Activated naive CD4-positive, alpha-beta T cell treated with anti-CD3 and anti-CD28 coated beads, Interleukin-2, amount 10 ng/mL, durations not matched to agents 7 days and 5 days (primary cell): ENCODE data around the gene HBG1.
"Not testable (repeated sequence)": the region's sequence is repeated elsewhere in the genome, so short reads cannot be mapped to it uniquely, and the experiment has no call there.

ENCODE experiments used
- CTCF ChIA-PET: fragments of 350-600 bp; sonication (Branson Sonifier 250); formaldehyde crosslinking; loops from one replicate; lab custom pipeline; 2021; ENCODE audit warnings: antibody characterized with exemption; lab: Charles Lee
- DNase-seq: peaks from one replicate; pipeline ENCODE4 v3.0.0-alpha.2; 2020
- H3K27ac Mint-ChIP-seq: one replicate; pipeline ENCODE4 v1.8.0; 2021; ENCODE audit warnings: mild to moderate bottlenecking, moderate library complexity, mixed read lengths
- H3K27me3 Mint-ChIP-seq: one replicate; pipeline ENCODE4 v1.8.0; 2021; ENCODE audit warnings: mild to moderate bottlenecking, mixed read lengths
- H3K36me3 Mint-ChIP-seq: one replicate; pipeline ENCODE4 v1.8.0; 2021; ENCODE audit warnings: mixed read lengths
- H3K4me1 Mint-ChIP-seq: one replicate; pipeline ENCODE4 v1.8.0; 2021; ENCODE audit warnings: mixed read lengths
- H3K4me3 Mint-ChIP-seq: one replicate; pipeline ENCODE4 v1.8.0; 2021; ENCODE audit warnings: mild to moderate bottlenecking, moderate library complexity, mixed read lengths
- H3K9me3 Mint-ChIP-seq: one replicate; pipeline ENCODE4 v1.8.0; 2021; ENCODE audit warnings: mixed read lengths

Gene HBG1

DNA sequence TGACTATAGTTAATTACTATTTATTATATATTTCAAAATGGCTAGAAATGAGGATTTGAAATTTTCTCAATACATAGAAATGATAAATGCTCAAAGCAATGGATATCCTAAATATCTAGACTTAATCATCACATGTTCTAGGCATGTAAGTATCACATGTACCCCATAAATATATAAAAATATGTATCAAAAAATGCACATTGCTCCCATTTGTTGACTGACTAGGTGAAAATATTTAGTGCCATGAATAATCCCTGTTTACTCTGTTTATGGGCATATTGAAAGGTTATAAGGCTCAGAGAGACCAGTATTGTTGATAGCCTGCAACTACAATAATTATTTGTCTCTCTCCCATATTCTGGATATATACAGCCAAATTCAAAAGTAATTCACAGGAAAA lies 17.0 kb upstream of the HBG1 start:
- H3K27ac Mint-ChIP-seq = no peak overlapping the region
- H3K4me3 Mint-ChIP-seq = no peak overlapping the region
- no peaks in the 10 kb centered on the region for H3K36me3 Mint-ChIP-seq
- H3K27me3 Mint-ChIP-seq = no peaks in the 10 kb centered on the region
- no peaks in the 10 kb centered on the region for H3K4me1 Mint-ChIP-seq
- H3K9me3 Mint-ChIP-seq = no peaks in the 10 kb centered on the region
- CTCF ChIA-PET = no interaction called here
- no peak for DNase-seq

GRCh38 chr11:5265832-5266231 lies 16.2 kb upstream of the HBG1 start:
- Mint-ChIP-seq H3K27me3 (no peaks in the 10 kb centered on the region), H3K27ac (no peak overlapping the region), H3K4me1 (no peaks in the 10 kb centered on the region), H3K36me3 (no peaks in the 10 kb centered on the region), H3K4me3 (no peak overlapping the region), H3K9me3 (no peaks in the 10 kb centered on the region)
- no peak for DNase-seq
- CTCF ChIA-PET = no interaction called here

DNA sequence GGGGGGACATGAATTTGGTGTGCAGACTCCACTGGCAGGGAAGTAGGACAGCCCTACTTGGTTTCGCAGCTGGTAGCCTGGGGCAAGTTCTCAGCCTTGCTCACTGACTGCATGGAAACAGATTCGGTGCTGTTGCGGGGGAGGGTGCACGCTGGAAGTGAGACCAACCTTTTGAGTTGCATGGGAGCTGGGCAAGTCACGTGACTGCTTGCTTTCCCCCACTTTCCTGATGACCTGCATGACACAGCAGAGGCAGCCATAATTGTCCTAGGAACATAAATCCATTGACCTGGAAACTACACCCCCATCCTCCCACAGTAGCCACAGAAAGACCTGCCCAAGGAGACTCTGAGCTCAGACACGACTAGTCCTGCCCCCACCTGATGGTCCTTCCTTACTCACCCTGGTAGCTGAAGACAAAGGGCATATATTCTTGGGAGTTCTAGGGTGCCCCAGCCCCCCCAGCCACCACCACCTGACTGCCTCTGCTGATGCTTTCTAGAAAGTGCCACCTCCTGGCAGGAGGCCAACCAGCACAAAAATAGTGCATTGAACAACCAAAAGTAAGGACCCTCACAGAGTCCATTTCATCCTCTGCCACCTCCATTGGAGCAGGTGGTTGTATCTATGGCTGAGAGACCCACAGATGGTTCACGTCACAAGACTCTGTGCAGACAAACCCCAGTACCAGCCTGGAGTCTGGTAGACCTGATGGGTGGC lies 9.0 kb upstream of the HBG1 start:
- H3K4me1 Mint-ChIP-seq = no peaks in the 10 kb centered on the region
- no peaks in the 10 kb centered on the region for H3K27me3 Mint-ChIP-seq
- DNase-seq = no peak
- H3K27ac Mint-ChIP-seq = no peak overlapping the region
- no peaks in the 10 kb centered on the region for H3K36me3 Mint-ChIP-seq
- no peaks in the 10 kb centered on the region for H3K9me3 Mint-ChIP-seq
- CTCF ChIA-PET = no interaction called here
- no peak overlapping the region for H3K4me3 Mint-ChIP-seq

DNA sequence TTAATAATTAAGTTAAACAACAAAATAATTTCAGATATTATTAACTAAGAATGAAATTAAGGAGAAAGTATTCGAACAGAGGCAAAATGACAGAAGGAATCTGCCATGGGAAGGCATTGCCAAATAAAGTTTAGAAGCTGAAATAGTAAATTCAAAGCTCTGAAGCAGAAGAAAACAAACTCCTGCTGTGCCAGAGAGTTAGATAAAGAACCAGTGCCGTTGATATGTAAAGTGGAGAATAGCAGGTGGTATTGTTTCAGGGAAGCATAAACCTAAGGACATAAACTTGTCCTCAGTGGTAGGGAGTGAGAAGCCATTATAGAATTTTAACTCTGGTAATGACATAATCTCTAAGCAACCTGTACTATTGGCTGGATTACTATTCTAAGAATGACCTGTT lies 7.6 kb upstream of the HBG1 start:
- H3K27ac Mint-ChIP-seq = no peak overlapping the region
- no peak for DNase-seq
- H3K36me3 Mint-ChIP-seq = no peaks in the 10 kb centered on the region
- H3K9me3 Mint-ChIP-seq = no peaks in the 10 kb centered on the region
- CTCF ChIA-PET = no interaction called here
- no peak overlapping the region for H3K4me3 Mint-ChIP-seq
- no peaks in the 10 kb centered on the region for H3K4me1 Mint-ChIP-seq
- no peaks in the 10 kb centered on the region for H3K27me3 Mint-ChIP-seq

GRCh38 chr11:5254646-5255413 lies 5.2 kb upstream of the HBG1 start, which contains the start of gene HBG2:
TSS of gene HBG2 (minus strand) at chr11:5254781. CDS start at chr11:5254728, 53 bp downstream.
- DNase-seq, H3K27ac Mint-ChIP-seq, H3K36me3 Mint-ChIP-seq, H3K4me3 Mint-ChIP-seq, H3K9me3 Mint-ChIP-seq, H3K4me1 Mint-ChIP-seq, H3K27me3 Mint-ChIP-seq, CTCF ChIA-PET: not testable (repeated sequence)

- DNase-seq, H3K4me1 Mint-ChIP-seq, H3K27ac Mint-ChIP-seq, CTCF ChIA-PET, H3K27me3 Mint-ChIP-seq, H3K36me3 Mint-ChIP-seq, H3K4me3 Mint-ChIP-seq, H3K9me3 Mint-ChIP-seq: not testable (repeated sequence)
Observed at GRCh38 chr11:5254023-5254422, 4.4 kb upstream of the HBG1 start.

GRCh38 chr11:5253440-5253839 lies 3.8 kb upstream of the HBG1 start:
- H3K4me1 Mint-ChIP-seq, H3K27ac Mint-ChIP-seq, H3K36me3 Mint-ChIP-seq, H3K4me3 Mint-ChIP-seq, H3K9me3 Mint-ChIP-seq, CTCF ChIA-PET, H3K27me3 Mint-ChIP-seq, DNase-seq: not testable (repeated sequence)

DNA sequence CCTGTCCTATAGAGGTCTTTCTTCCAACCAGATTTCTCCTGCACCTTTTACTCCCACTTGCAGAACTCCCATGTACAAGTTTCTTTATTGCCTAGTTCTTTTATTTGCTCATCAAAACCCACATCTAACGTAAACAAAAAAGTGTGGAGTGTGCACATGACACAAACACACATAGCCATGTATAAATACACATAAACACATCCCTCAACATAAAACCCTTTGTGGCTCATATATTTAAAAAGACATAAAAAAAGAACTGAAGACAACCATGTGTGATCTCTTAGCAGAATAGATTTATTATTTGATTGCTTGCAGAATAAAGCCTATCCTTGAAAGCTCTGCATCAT lies 3.2 kb upstream of the HBG1 start:
- DNase-seq = no peak
- Mint-ChIP-seq H3K4me3 (no peak overlapping the region), H3K36me3 (no peaks in the 10 kb centered on the region), H3K4me1 (no peaks in the 10 kb centered on the region), H3K9me3 (no peaks in the 10 kb centered on the region), H3K27ac (no peak overlapping the region), H3K27me3 (no peaks in the 10 kb centered on the region)
- CTCF ChIA-PET = no interaction called here

DNA sequence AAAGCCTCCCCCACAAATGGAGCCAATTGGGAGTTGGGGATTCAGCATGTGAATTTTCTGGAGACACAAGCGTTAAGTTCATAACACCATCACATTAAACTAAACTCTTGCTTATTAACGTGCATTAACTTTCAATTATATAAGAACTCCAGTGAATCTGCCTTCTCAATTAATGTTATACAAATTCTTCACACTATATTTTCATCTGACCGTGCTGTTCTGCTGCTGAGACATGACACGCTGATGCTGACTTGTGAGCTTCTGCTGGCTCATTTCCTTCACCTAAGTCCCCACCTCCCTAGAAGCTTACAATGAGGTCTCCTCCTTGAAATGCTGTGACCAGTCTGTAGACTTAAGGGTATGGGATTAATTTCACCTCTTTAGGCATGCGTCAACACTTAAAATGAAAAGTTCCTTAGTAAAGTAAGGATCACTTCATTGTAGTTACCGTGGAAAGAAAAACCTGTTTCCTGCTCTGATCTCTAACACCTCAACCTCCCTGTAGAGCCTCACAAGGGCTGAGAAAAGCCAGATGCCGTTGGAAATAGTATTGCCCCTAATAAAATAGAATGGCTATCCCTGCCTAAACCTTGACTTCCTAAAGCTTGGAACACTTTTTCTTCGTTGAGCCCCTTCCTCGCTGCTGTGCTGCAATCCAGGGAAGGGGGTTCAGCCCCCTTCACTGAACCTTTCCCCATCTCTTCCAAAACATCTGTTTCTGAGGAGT lies 2.7 kb upstream of the HBG1 start:
- H3K27me3 Mint-ChIP-seq = no peaks in the 10 kb centered on the region
- H3K27ac Mint-ChIP-seq = no peak overlapping the region
- DNase-seq = no peak
- CTCF ChIA-PET = no interaction called here
- H3K36me3 Mint-ChIP-seq = no peaks in the 10 kb centered on the region
- no peaks in the 10 kb centered on the region for H3K4me1 Mint-ChIP-seq
- H3K4me3 Mint-ChIP-seq = no peak overlapping the region
- no peaks in the 10 kb centered on the region for H3K9me3 Mint-ChIP-seq

DNA sequence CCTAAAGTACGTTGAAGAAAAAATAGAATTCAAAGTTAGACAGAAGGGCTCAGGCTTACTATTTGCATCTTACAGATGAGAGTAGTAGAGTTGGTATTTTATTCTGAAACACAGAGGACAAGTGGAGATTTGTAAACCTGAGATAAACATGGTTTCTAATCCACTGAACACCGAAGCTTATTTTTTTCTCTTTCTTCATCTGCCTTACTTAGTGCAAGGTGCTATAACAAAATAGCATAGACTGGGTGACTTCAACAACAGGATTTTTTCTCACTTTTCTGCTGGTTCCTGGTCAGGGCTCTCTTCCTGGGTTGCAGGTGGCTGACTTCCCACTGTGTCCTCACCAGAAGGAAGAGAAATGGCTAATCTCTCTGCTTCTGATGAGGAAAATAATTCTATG lies 2.1 kb upstream of the HBG1 start:
- Mint-ChIP-seq H3K27me3 (no peaks in the 10 kb centered on the region), H3K4me1 (no peaks in the 10 kb centered on the region), H3K27ac (no peak overlapping the region), H3K9me3 (no peaks in the 10 kb centered on the region), H3K4me3 (no peak overlapping the region), H3K36me3 (no peaks in the 10 kb centered on the region)
- CTCF ChIA-PET = no interaction called here
- no peak for DNase-seq

DNA sequence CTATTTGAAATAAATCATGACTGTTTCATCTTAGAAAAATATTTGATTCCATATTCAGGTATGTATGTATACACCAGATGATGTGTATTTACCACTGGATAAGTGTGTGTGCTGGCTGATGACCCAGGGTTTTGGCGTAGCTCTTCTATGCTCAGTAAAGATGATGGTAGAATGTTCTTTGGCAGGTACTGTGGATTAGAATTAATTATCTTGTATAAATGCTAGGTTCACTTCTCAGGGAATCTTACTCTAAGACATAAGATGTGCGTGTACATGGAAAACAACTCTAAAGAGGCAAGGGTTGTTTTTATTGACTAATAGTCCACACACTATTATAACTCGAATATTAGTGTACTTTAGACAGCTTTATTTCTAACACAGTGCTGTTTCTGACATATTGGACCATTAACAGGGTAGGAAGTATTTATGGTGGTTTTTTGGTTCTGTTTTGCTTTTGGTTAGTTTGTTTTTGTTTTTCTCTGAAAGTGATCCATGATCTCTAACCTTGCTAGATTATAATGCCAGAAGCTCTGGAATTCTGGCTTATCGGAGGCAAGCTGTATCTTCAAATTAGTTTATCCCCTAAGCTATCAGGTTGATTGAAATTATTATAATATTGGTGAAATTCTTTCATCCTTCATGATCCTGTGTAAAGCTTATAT lies 1.0 kb upstream of the HBG1 start:
- H3K27ac Mint-ChIP-seq = no peak overlapping the region
- no peaks in the 10 kb centered on the region for H3K4me1 Mint-ChIP-seq
- no peaks in the 10 kb centered on the region for H3K27me3 Mint-ChIP-seq
- no peak for DNase-seq
- H3K9me3 Mint-ChIP-seq = no peaks in the 10 kb centered on the region
- H3K4me3 Mint-ChIP-seq = no peak overlapping the region
- CTCF ChIA-PET = no interaction called here
- no peaks in the 10 kb centered on the region for H3K36me3 Mint-ChIP-seq

- H3K9me3 Mint-ChIP-seq, H3K4me3 Mint-ChIP-seq, H3K36me3 Mint-ChIP-seq, H3K4me1 Mint-ChIP-seq, H3K27ac Mint-ChIP-seq, CTCF ChIA-PET, DNase-seq, H3K27me3 Mint-ChIP-seq: not testable (repeated sequence)
Observed at GRCh38 chr11:5248498-5248897, 1.2 kb downstream of the HBG1 start.

- H3K9me3 Mint-ChIP-seq = no peaks in the 10 kb centered on the region
- no peak overlapping the region for H3K27ac Mint-ChIP-seq
- DNase-seq = no peak
- H3K4me1 Mint-ChIP-seq = no peaks in the 10 kb centered on the region
- CTCF ChIA-PET = no interaction called here
- no peak overlapping the region for H3K4me3 Mint-ChIP-seq
- no peaks in the 10 kb centered on the region for H3K27me3 Mint-ChIP-seq
- no peaks in the 10 kb centered on the region for H3K36me3 Mint-ChIP-seq
Observed at GRCh38 chr11:5247472-5248192, 2.0 kb downstream of the HBG1 start.
